Heart left ventricle (tissue), 16 donors: ENCODE results near the gene ANKRD22. TPM values are rescaled to one million over a fixed set of nuclear protein-coding genes. Genes with fewer than 3 reads are reported as not detected.

Source experiments
- ATAC-seq, 4 donors: fragments of 200-7000 bp; cut with Tn5 transposase; one replicate each; pipeline ENCODE4 v1.9.1; 2020 to 2022; ENCODE audit warnings: moderate library complexity in 4 of 4, mild to moderate bottlenecking in 3 of 4, moderate number of reproducible peaks in 1 of 4
- DNase-seq, 5 donors: peaks; one replicate each; pipeline ENCODE4 v3.0.0-alpha.2; 2020
- H3K27ac ChIP-seq, 12 donors: fragments of 200-600 bp; sonication (generic) in 4 of 12; one replicate each; pipeline versions ENCODE4 v1.5.0 to v1.8.0; 2016 to 2022; ENCODE audit warnings: mild to moderate bottlenecking in 2 of 12
- H3K27me3 ChIP-seq, 9 donors: fragments of 200-600 bp; sonication (generic) in 2 of 9; one replicate each; pipeline versions ENCODE4 v1.5.1 to v1.8.0; 2016 to 2022; ENCODE audit warnings: mild to moderate bottlenecking in 3 of 9
- H3K36me3 ChIP-seq, 9 donors: fragments of 200-600 bp; sonication (generic) in 2 of 9; one replicate each; pipeline versions ENCODE4 v1.5.0 to v1.8.0; 2018 to 2022; ENCODE audit warnings: mild to moderate bottlenecking in 2 of 9
- H3K4me1 ChIP-seq, 12 donors: fragments of 200-600 bp; sonication (generic) in 4 of 12; one replicate each; pipeline versions ENCODE4 v1.5.0 to v1.8.0; 2016 to 2022; ENCODE audit warnings: mild to moderate bottlenecking in 3 of 12
- H3K4me3 ChIP-seq, 12 donors: fragments of 200-600 bp; sonication (generic) in 4 of 12; one replicate each; pipeline versions ENCODE4 v1.5.0 to v1.8.0; 2017 to 2022; ENCODE audit warnings: mild to moderate bottlenecking in 9 of 12, moderate library complexity in 4 of 12
- H3K9me3 ChIP-seq, 12 donors: fragments of 200-600 bp; sonication (generic) in 4 of 12; one replicate each; pipeline versions ENCODE4 v1.5.0 to v1.8.0; 2016 to 2022; ENCODE audit warnings: mild to moderate bottlenecking in 1 of 12
- CTCF ChIP-seq, 12 donors: fragments of 200-600 bp; sonication (generic) in 4 of 12; IDR thresholded peaks; one replicate each; pipeline versions ENCODE4 v1.5.0 to v1.8.0; 2018 to 2022; ENCODE audit warnings: antibody characterized with exemption in 12 of 12, mild to moderate bottlenecking in 5 of 12
- POLR2A ChIP-seq, 2 donors: fragments of 450-650 bp; IDR thresholded peaks; one replicate each; pipeline ENCODE4 v1.6.1; 2017; ENCODE audit warnings: antibody characterized with exemption in 2 of 2, mild to moderate bottlenecking in 2 of 2, moderate library complexity in 2 of 2
- WGBS, 4 donors: extraction: QIAGEN DNeasy Blood & Tissue Kit in 2 of 4; methylation state at CpG; one replicate each; pipeline versions ENCODE4 v1.1.5 to v1.1.7; 2013 to 2018; 5-methylcytosine and 5-hydroxymethylcytosine counted together
- intact Hi-C, 10 donors: fragments of 100-400 bp; cut with DNase I; formaldehyde crosslinking; loops; one replicate each; pipeline versions ENCODE4 v1.11.1 to v1.14.2; 2022
- polyA plus RNA-seq, 2 donors: library from polyadenylated mRNA; stranded (reverse); fragments of 200-250 nt; gene quantifications; one replicate each; pipeline ENCODE4 v1.2.3, GENCODE V29; 2013
- total RNA-seq, 9 donors: library from RNA; depleted of rRNA in 2 of 9; stranded (reverse); fragments of >200 nt in 2 of 9; fragmentation: NEBNext Ultra II Directional in 3 of 9; extraction: Animal tissue kit (Norgen Biotek cat#: 25700) in 3 of 9; gene quantifications; one replicate each; pipeline versions ENCODE4 v1.1.0 to v1.2.4, GENCODE V29; 2016 to 2023
- donor health status: ischemic (EF 13 %, LVEDD 7.1; RV severe dilation, severe dysfunction).
- donor health status: healthy with polysubstance abuse.
- donor health status: DM: no; HTN: yes; CAD: no.
- donor health status: DM: no; HTN: no; CAD: no.
- donor health status: ischemic (EF 25% LVEDD 6.9; RV normal size, moderate dysfunction).
- donor health status: ischemic (EF 25% LVEDD 5.7; RV mildly dilated, moderate dysfunction).
- donor health status: healthy.
- donor health status: DM: yes; HTN: yes; CAD: no.
- donor health status: ischemic (EF 35%, LVEDD 5.7; RV mildly dilated, moderate dysfunction).
- donor health status: nonischemic (EF 11% LVEDD 7.7; RV severe dilation, severe dysfunction).
- donor health status: DM: yes; HTN: yes; CAD: no.
- donor health status: PGD.
- donor health status: ischemic (EF 29% LVEDD 5.4; RV normal size, mild dysfunction).
- donor health status: nonischemic (EF 23%, LVEDD 6.1; RV moderate dilation, normal function).

Gene ANKRD22
- total and polyA plus RNA-seq, 11 donors = 0.12 to 5.9 (median 0.52) TPM; not detected in 8

- Histone ChIP-seq H3K9me3 (no peaks in the 10 kb centered on the region), H3K4me3 (no peak overlapping the region), H3K36me3 (no peaks in the 10 kb centered on the region), H3K27me3 (no peaks in the 10 kb centered on the region), H3K27ac (peak overlapping the region in 9 of 12 donors; percentile 17 to 56 (median 33)), H3K4me1 (peaks cover 0 to 56% (median 7%) of the 10 kb centered on the region in 12 donors)
- 74 to 89% (median 80%) methylated on average over 4 of the region's 4 CpGs for WGBS, 4 donors
- DNase-seq = no peak
- ATAC-seq = peak in 3 of 4 donors; percentile 16 to 38 (median 36)
- intact Hi-C loops = no loop called here
- no peak for TF ChIP-seq POLR2A (IDR thresholded peaks at IDR 0.05)
- no peak for TF ChIP-seq CTCF (IDR thresholded peaks at IDR 0.05)
These were observed 44.8 kb upstream of the ANKRD22 start for GRCh38 chr10:88896372-88896993.

- DNase-seq = no peak
- Histone ChIP-seq H3K9me3 (no peaks in the 10 kb centered on the region), H3K36me3 (no peaks in the 10 kb centered on the region), H3K4me3 (no peak overlapping the region), H3K27me3 (no peaks in the 10 kb centered on the region), H3K4me1 (peaks cover 0 to 46% (median 6%) of the 10 kb centered on the region in 12 donors), H3K27ac (no peak overlapping the region)
- intact Hi-C loops = no loop called here
- TF ChIP-seq POLR2A (IDR thresholded peaks at IDR 0.05) (no peak), CTCF (IDR thresholded peaks at IDR 0.05) (no peak)
- ATAC-seq = no peak
- 63 to 80% (median 73%) methylated on average over 1 of the region's 1 CpG for WGBS, 4 donors
These were observed 43.6 kb upstream of the ANKRD22 start for GRCh38 chr10:88895250-88895649.

GRCh38 chr10:88893611-88894010 is 42.0 kb upstream of the ANKRD22 start:
- Histone ChIP-seq H3K4me3 (no peak overlapping the region), H3K27me3 (no peaks in the 10 kb centered on the region), H3K27ac (peak overlapping the region in 1 of 12 donors; percentile 3), H3K4me1 (peaks cover 0 to 52% (median 4%) of the 10 kb centered on the region in 12 donors), H3K9me3 (no peaks in the 10 kb centered on the region), H3K36me3 (no peaks in the 10 kb centered on the region)
- DNase-seq (no peak), ATAC-seq (peak in 2 of 4 donors; percentile 28 to 56)
- TF ChIP-seq CTCF (IDR thresholded peaks at IDR 0.05) = no peak
- no peak for TF ChIP-seq POLR2A (IDR thresholded peaks at IDR 0.05)
- intact Hi-C loops = no loop called here
- 77 to 86% (median 81%) methylated on average over 3 of the region's 3 CpGs for WGBS, 4 donors

GRCh38 chr10:88892222-88892967 is 40.8 kb upstream of the ANKRD22 start:
- ATAC-seq (no peak), DNase-seq (no peak)
- intact Hi-C loops = no loop called here
- Histone ChIP-seq H3K9me3 (no peaks in the 10 kb centered on the region), H3K36me3 (no peaks in the 10 kb centered on the region), H3K4me1 (peaks cover 0 to 51% (median 6%) of the 10 kb centered on the region in 12 donors), H3K4me3 (no peak overlapping the region), H3K27me3 (no peaks in the 10 kb centered on the region), H3K27ac (no peak overlapping the region)
- no peak for TF ChIP-seq CTCF (IDR thresholded peaks at IDR 0.05)
- TF ChIP-seq POLR2A (IDR thresholded peaks at IDR 0.05) = no peak
- WGBS, 4 donors = 38 to 86% (median 69%) methylated on average over 2 of the region's 2 CpGs
